ENCODE measurements around the gene RBBP8NL. TPM values are rescaled to one million over a fixed set of nuclear protein-coding genes. Genes with fewer than 3 reads are reported as not detected.

The RBBP8NL gene
- under 1 TPM in 1 of 2 donors, not detected in 1; 0.40 TPM for total RNA-seq
- polyA plus RNA-seq (2013, experiment 1 of 2): 0.07 TPM
- polyA plus RNA-seq (2013, experiment 2 of 2): 0.25 TPM
- long read RNA-seq, experiment 1: 0 reads
- long read RNA-seq, experiment 2: 0 reads
- long read RNA-seq, experiment 3: 0 reads
- long read RNA-seq, experiment 4: 0 reads

- 87 to 88% methylated on average over 23 to 28 of the region's 28 CpGs for WGBS, 2 experiments (ENCODE audit: insufficient coverage in 1 of 2, insufficient read length in 1 of 2)
- Mint-ChIP-seq H3K4me1 (peaks cover 15% of the 10 kb centered on the region), H3K36me3 (ENCODE audit: low read depth) (no peaks in the 10 kb centered on the region), H3K27ac (no peak within 1 kb of the TSS), H3K27me3 (ENCODE audit: insufficient read depth) (peaks cover 3% of the 10 kb centered on the region), H3K4me3 (peak within 1 kb of the TSS; percentile 17), H3K9me3 (no peaks in the 10 kb centered on the region)
- no peak within 1 kb of the TSS for H3K4me3 ChIP-seq (ENCODE audit: low read length)
- TF ChIP-seq CTCF (conservative IDR thresholded peaks at IDR 0.05): peak; percentile 54
- peaks cover 10% of the 10 kb centered on the region for H3K4me1 ChIP-seq (ENCODE audit: control insufficient read depth, insufficient read depth, low read length)
- no peak within 1 kb of the TSS for H3K27ac ChIP-seq (ENCODE audit: low read depth, low read length)
- DNase-seq: peak; percentile 94
- H3K9ac ChIP-seq (ENCODE audit: extremely low read depth, low read length, poor library complexity, severe bottlenecking): no peak within 1 kb of the TSS
- H3K27me3 ChIP-seq (ENCODE audit: control insufficient read depth, insufficient read depth, low read length, poor library complexity, severe bottlenecking): peaks cover 9% of the 10 kb centered on the region
- H3K36me3 ChIP-seq (ENCODE audit: control insufficient read depth, insufficient read depth, low read length): no peaks in the 10 kb centered on the region
- H3K9me3 ChIP-seq (ENCODE audit: control insufficient read depth, low read length): no peaks in the 10 kb centered on the region
Measured at GRCh38 chr20:62427172-62428001, at the start of gene RBBP8NL. Gene RBBP8NL (minus strand): TSS chr20:62427539. CDS start chr20:62419647, 7,892 bp downstream.

- Histone ChIP-seq H3K9me3 (ENCODE audit: control insufficient read depth, low read length) (no peaks in the 10 kb centered on the region), H3K27me3 (ENCODE audit: control insufficient read depth, insufficient read depth, low read length, poor library complexity, severe bottlenecking) (peaks cover 65% of the 10 kb centered on the region), H3K36me3 (ENCODE audit: control insufficient read depth, insufficient read depth, low read length) (no peaks in the 10 kb centered on the region), H3K9ac (ENCODE audit: extremely low read depth, low read length, poor library complexity, severe bottlenecking) (no peak overlapping the region), H3K4me1 (ENCODE audit: control insufficient read depth, insufficient read depth, low read length) (peaks cover 17% of the 10 kb centered on the region), H3K4me3 (ENCODE audit: low read length) (no peak overlapping the region), H3K27ac (ENCODE audit: low read depth, low read length) (no peak overlapping the region)
- H3K4me3 Mint-ChIP-seq: peak overlapping the region; percentile 40
- 2 to 3% methylated on average over 48 to 79 of the region's 82 CpGs for WGBS, 2 experiments (ENCODE audit: insufficient coverage in 1 of 2, insufficient read length in 1 of 2)
- TF ChIP-seq CTCF (conservative IDR thresholded peaks at IDR 0.05): no peak
- no peaks in the 10 kb centered on the region for H3K36me3 Mint-ChIP-seq (ENCODE audit: low read depth)
- DNase-seq: no peak
- no peak overlapping the region for H3K27ac Mint-ChIP-seq
- peaks cover 48% of the 10 kb centered on the region for H3K27me3 Mint-ChIP-seq (ENCODE audit: insufficient read depth)
- H3K9me3 Mint-ChIP-seq: no peaks in the 10 kb centered on the region
- peaks cover 19% of the 10 kb centered on the region for H3K4me1 Mint-ChIP-seq
Measured at GRCh38 chr20:62476056-62476838, 48.9 kb upstream of the RBBP8NL start.

GRCh38 chr20:62475772-62476055 lies 48.4 kb upstream of the RBBP8NL start, which contains the start of gene GATA5:
Gene GATA5 (minus strand): TSS chr20:62475995. CDS start chr20:62475521, 474 bp downstream.
- 0% methylated on average over 1 to 29 of the region's 37 CpGs for WGBS, 2 experiments (ENCODE audit: insufficient coverage in 1 of 2, insufficient read length in 1 of 2)
- Histone ChIP-seq H3K27me3 (ENCODE audit: control insufficient read depth, insufficient read depth, low read length, poor library complexity, severe bottlenecking) (peaks cover 65% of the 10 kb centered on the region), H3K4me3 (ENCODE audit: low read length) (no peak within 1 kb of the TSS), H3K4me1 (ENCODE audit: control insufficient read depth, insufficient read depth, low read length) (peaks cover 15% of the 10 kb centered on the region), H3K9me3 (ENCODE audit: control insufficient read depth, low read length) (no peaks in the 10 kb centered on the region), H3K27ac (ENCODE audit: low read depth, low read length) (no peak within 1 kb of the TSS), H3K9ac (ENCODE audit: extremely low read depth, low read length, poor library complexity, severe bottlenecking) (no peak within 1 kb of the TSS), H3K36me3 (ENCODE audit: control insufficient read depth, insufficient read depth, low read length) (no peaks in the 10 kb centered on the region)
- no peaks in the 10 kb centered on the region for H3K9me3 Mint-ChIP-seq
- peak within 1 kb of the TSS; percentile 52 for H3K4me3 Mint-ChIP-seq
- peaks cover 19% of the 10 kb centered on the region for H3K4me1 Mint-ChIP-seq
- H3K36me3 Mint-ChIP-seq (ENCODE audit: low read depth): no peaks in the 10 kb centered on the region
- no peak for TF ChIP-seq CTCF (conservative IDR thresholded peaks at IDR 0.05)
- H3K27me3 Mint-ChIP-seq (ENCODE audit: insufficient read depth): peaks cover 48% of the 10 kb centered on the region
- peak; percentile 85 for DNase-seq
- no peak within 1 kb of the TSS for H3K27ac Mint-ChIP-seq
